GOT3 (cell line): ENCODE data around the gene PHRF1.

Experiments
- DNase-seq: peaks from one replicate; lab custom pipeline; 2025; ENCODE audit warnings: mixed read lengths; lab: John Stamatoyannopoulos, UW

The PHRF1 gene

DNA sequence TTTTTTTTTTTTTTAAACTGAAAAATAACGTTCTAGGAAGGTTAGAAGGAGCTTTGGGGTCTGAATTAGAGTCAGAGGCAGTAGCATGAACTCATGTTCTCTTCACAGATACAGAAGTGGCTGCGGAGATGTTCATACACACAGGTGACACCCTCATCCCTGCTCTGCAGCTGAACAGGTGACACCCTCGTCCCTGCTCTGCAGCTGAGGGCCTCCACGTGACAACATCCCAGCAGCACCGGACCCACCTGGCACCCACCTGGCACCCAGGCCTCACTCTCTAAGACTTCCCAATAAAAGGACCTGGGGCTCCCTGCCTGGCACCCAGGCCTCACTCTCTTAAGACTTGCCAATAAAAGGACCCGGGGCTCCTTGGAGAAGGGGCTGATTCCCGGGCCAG is 80.6 kb downstream of the PHRF1 start:
- no peak for DNase-seq

DNA sequence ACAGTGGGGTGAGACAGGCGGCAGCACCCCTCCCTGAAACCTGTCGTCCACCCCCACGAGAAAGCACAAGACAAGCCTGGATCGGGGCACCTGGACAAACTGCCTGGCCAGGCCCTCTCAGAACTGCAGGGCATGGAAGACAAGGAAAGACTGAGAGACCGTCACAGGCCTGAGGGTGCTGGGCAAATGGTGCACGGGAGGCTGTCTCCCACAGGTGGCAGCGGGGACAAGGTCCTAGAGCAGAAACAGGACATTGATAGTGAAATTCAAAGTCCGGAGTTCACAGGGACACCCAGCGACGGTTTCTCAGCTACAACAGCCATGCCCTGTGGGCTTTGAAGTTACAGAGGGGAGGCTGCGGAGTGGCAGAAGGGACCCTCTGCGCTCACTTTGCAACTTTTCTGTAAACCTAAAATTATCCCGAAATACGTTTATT is 81.4 kb downstream of the PHRF1 start:
- no peak for DNase-seq

- no peak for DNase-seq
Measured at GRCh38 chr11:659532-660085, 83.3 kb downstream of the PHRF1 start.

DNA sequence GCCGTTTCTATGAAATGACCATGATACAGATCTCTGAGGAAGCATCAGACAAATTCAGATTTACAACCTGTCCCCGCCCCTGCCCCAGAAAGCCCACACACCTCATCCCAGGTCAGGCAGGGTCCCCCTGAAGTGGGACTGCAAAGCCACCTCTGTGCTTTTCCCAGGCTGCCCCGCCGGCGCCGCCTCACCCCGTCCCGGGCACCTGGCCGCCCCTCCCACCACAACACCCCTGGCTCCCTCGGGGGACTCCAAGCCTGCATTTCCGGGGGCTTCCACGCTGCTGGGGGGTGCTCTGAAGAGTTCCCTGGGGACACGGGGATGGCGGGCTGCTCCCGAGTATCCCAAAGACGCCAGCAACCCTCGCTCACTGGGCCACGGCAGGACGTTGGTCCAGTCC is 84.0 kb downstream of the PHRF1 start:
- no peak for DNase-seq

DNA sequence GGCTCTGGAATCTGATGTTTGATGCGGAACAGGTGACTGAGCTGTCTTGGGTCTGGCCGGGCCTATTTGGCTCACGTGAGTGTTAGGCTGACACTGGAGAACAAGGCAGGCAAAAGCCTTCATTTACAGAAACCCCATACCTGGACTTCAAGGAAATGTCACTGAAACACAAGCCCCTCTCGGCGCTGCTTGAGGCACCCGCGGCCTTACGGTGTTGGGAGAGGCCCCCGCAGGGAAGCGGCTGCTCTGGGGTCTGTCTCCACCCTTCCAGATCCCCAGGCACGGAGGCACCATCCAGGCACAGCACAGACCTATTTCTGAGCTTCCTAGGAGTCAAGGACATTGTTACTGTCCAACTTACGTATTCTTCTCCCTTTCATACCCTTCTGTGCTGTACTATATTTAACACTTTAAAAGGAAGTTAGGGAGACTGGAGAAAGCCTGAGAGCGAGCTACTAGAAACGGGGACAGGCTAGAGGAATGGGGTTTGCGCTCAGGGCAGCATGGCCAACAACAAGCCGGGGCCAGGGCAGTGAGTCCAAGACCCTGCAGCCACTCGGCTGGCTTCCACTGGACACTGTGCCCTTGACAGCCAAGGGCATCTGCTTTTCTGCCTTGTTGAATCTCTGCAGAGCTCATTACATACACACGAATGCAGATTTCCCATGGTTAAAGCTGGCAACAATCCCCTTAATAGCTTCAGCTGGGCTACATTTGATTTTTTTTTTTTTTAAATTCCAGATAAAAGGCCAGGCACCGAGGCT is 84.6 kb downstream of the PHRF1 start:
- DNase-seq, result no peak
